ENCODE data around the gene MUC5AC.

Gene MUC5AC

DNA sequence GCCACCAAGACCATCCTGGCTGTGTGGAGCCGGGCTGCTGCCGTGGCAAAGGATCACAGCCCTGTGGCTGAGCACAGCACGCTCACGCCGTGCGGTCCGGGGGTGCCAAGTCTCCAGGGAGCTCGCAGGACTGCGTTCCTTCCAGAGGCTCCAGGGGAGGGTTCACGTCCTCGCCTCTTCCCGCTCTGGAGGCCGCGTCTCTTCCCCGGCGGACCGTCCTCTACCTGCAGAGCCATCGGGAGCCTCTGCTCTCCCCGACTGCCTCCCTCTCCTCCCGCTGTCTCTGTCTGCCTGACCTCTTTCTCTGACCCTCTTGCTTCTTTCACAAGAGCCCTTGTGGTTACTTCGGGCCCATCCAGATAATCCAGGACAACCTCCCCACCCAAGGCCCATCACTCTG is 11.4 kb upstream of the MUC5AC start:
- TF ChIP-seq, protein P1, sequence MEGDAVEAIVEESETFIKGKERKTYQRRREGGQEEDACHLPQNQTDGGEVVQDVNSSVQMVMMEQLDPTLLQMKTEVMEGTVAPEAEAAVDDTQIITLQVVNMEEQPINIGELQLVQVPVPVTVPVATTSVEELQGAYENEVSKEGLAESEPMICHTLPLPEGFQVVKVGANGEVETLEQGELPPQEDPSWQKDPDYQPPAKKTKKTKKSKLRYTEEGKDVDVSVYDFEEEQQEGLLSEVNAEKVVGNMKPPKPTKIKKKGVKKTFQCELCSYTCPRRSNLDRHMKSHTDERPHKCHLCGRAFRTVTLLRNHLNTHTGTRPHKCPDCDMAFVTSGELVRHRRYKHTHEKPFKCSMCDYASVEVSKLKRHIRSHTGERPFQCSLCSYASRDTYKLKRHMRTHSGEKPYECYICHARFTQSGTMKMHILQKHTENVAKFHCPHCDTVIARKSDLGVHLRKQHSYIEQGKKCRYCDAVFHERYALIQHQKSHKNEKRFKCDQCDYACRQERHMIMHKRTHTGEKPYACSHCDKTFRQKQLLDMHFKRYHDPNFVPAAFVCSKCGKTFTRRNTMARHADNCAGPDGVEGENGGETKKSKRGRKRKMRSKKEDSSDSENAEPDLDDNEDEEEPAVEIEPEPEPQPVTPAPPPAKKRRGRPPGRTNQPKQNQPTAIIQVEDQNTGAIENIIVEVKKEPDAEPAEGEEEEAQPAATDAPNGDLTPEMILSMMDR (IDR thresholded peaks at IDR 0.05; ENCODE audit: extremely low read depth, missing control alignments): no peak
- no peak for DNase-seq (ENCODE audit: low spot score)

DNA sequence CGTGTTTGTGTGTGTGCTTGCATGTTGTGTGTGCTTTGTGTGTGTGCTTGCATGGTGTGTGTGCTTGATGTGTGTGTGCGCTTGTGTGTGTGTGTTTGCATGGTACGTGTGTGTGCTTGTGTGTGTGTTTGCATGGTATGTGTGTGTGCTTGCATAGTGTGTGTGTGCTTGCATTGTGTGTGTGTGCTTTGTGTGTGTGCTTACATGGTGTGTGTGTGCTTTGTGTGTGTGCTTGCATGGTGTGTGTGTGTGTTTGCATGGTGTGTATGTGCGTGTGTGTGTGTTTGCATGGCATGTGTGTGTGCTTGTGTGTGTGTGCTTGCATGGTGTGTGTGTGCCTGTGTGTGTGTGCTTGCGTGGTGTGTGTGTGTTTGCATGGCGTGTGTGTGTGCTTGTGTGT is 10.0 kb upstream of the MUC5AC start:
- TF ChIP-seq, protein P1 (IDR thresholded peaks at IDR 0.05; ENCODE audit: extremely low read depth, missing control alignments): no peak
- no peak for DNase-seq (ENCODE audit: low spot score)

DNA sequence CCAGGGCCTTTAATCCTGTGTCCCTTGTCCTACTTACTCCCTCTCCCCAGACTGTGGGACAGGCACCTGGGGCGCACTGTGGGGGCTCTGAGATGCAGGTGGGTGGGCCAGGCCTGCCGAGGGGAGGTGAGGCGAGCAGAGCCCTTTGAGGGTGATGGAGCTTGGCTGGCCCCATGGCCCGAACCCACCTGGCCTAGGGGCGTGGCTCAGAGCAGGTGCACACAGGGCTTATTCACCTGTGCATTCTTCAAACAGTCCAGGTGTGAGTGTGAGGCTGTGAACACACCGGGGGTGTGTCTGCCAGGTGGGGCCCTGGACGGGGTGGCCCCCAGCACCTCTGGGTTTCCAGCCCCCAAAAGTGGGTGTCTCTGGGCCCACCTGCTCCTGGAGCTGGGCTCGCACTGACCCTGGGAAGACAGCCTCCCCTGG is 9.0 kb upstream of the MUC5AC start:
- DNase-seq (ENCODE audit: low spot score): no peak
- TF ChIP-seq, protein P1 (IDR thresholded peaks at IDR 0.05; ENCODE audit: extremely low read depth, missing control alignments): no peak

DNA sequence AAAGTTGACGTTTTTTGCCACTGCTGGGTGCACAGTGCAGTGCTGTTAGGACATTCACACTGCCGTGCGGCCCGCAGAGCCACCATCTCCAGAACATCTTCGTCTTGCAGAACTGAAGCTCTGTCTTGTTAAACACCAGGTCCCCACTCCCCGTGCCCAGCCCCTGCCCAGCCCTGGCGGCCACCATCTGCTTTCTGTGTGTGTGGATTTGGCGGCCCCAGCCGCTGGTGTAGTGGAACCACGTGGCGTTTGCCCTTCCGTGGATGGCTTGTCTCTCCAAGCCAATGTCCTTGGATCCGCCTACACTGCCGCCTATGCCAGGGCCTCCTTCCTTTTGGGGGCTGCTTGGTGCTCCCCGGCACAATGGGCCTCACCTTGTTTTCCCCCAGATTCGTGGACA is 8.2 kb upstream of the MUC5AC start:
- TF ChIP-seq, protein P1 (IDR thresholded peaks at IDR 0.05; ENCODE audit: extremely low read depth, missing control alignments): no peak
- DNase-seq (ENCODE audit: low spot score): no peak

DNA sequence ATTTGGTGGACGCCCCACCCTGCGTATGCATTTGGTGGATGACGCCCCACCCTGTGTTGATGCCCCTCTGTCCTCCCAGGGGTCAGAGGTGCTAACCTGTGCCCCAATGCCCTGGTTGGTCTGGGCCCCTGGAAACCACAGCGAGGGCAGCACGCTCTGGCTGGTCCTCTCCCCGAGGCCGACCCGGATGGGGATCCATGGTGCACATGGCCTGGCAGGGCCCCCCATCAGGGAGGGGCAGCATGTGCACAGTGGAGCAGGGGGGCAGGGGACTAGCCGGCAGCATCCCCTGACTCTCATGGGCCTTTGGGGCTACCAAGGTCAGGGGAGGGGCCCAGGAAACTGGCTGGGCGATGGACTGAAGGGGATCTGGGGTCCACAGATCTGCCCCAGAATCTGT is 7.6 kb upstream of the MUC5AC start:
- TF ChIP-seq, protein P1 (IDR thresholded peaks at IDR 0.05; ENCODE audit: extremely low read depth, missing control alignments): no peak

DNA sequence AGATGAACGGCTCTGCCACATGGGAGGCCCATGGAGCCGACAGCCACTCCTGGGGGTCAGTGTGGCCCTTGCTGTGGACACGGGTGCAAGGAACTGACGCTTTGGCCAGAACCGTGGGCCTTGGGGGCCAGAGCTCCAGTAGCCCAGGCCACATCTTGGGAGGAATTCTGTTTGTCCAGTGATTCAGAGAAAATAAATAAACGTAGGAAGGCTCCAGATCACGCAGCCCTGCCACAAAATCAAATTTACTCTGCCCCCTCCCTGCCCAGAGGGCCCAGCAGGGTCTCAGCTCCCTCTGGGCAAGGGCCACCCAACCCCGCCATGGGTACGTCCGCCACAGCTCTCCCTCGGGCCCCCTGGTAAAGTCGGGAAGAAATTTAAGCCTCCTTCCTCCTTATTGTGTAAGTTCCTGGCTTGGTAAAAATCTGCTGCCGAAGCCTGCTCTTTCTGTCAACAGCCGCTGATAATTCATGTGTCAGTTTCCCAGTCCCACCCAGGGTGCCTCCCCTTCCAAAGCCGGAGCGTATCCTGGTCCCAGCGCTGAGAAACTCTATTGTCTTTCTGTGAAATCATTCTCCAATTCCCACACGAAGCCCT is 6.9 kb upstream of the MUC5AC start:
- TF ChIP-seq, protein P1 (IDR thresholded peaks at IDR 0.05; ENCODE audit: extremely low read depth, missing control alignments): no peak
- no peak for DNase-seq (ENCODE audit: low spot score)

More for the DNA sequence above, 7.6 kb upstream of the MUC5AC start:
- DNase-seq (ENCODE audit: low spot score): no peak

DNA sequence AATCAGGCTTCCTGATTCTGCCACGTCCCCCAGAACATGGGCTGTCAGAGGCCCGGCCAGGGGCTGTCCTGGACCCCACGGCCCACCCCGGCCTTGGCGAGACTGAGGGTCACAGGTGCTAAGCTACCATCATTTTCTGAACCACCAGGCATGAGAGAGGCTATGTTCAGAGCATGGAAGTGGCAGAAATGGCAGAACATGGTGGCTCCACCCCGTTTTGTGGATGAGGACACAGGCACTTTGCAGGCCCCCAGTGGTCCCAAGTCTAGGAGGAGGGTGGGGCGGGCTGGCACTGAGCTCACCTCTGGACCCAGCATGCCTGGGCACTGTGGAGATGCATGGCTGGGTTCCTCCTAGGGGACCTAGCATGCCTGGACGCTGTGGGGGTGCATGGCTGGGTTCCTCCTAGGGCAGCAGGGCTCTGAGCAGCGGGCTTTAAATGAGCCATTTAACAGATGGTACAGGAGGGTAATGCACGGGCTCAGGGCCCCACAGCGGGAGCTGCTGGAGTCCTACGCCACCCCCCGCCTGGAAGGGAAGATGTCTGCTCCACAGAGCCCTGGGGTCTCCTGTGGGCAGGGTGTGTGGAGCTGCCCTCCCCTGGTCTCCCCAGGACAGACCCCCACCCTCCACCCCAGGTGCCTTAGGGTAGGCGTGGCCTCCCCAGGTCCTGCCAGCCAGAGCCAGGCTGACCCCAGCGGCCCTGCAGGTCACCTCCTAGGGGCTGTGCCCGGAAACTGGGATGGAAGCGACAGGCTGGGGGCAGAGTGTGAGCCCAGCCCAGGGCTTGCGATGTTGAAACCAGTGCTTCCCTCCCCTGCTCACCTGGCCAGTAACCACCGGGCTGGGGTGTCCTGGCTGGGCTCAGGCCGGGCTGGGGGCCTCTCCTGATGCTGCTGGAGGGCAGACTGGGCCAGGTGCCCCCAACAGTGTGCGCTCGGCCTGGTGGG is 6.1 kb upstream of the MUC5AC start:
- TF ChIP-seq, protein P1 (IDR thresholded peaks at IDR 0.05; ENCODE audit: extremely low read depth, missing control alignments): no peak
- DNase-seq (ENCODE audit: low spot score): no peak
